HepG2 (cell line): ENCODE data around the gene STK11. TPM values are rescaled to one million over a fixed set of nuclear protein-coding genes. Genes with fewer than 3 reads are reported as not detected.

ENCODE experiments used
- FOXP1 ChIP-seq, 2 experiments: fragments of 450-650 bp in 1 of 2; IDR thresholded peaks; 2 replicates each; pipeline ENCODE4 v1.6.1; 2017 to 2018; ENCODE audit warnings: antibody characterized with exemption in 1 of 2
- HOXA7 ChIP-seq: sonication (generic); formaldehyde crosslinking; IDR thresholded peaks from 2 replicates; pipeline ENCODE4 v1.8.1; 2022; ENCODE audit warnings: mild to moderate bottlenecking, missing genetic modification reagents, moderate library complexity
- MBNL3 ChIP-seq: fragments of 250-450 bp; sonication (Bioruptor Pico); conservative IDR thresholded peaks from 2 replicates; pipeline ENCODE4 v1.8.0; 2022; ENCODE audit warnings: mild to moderate bottlenecking, inconsistent platforms
- PHF5A ChIP-seq: IDR thresholded peaks from one replicate; pipeline ENCODE4 v1.6.1; 2018; ENCODE audit warnings: low read depth, missing genetic modification reagents; ENCODE audit not compliant: unreplicated experiment
- REXO4 ChIP-seq: sonication (generic); formaldehyde crosslinking; IDR thresholded peaks from 2 replicates; pipeline ENCODE4 v1.8.0; 2022; ENCODE audit warnings: missing genetic modification reagents, mild to moderate bottlenecking, borderline replicate concordance
- SAFB2 ChIP-seq: sonication (generic); formaldehyde crosslinking; IDR thresholded peaks from 2 replicates; pipeline ENCODE4 v1.5.1; 2020; ENCODE audit warnings: missing genetic modification reagents, low read depth, mild to moderate bottlenecking, borderline replicate concordance
- SKI ChIP-seq: fragments of 450-650 bp; IDR thresholded peaks from one replicate; pipeline ENCODE4 v1.6.1; 2018; ENCODE audit warnings: mild to moderate bottlenecking; ENCODE audit not compliant: partially characterized antibody
- SMARCC2 ChIP-seq: fragments of 450-650 bp; IDR thresholded peaks from 2 replicates; pipeline ENCODE4 v1.6.1; 2017; ENCODE audit warnings: antibody characterized with exemption, mild to moderate bottlenecking
- SOX13 ChIP-seq, 3 experiments: fragments of 450-650 bp in 1 of 3; sonication (generic) in 1 of 3; formaldehyde crosslinking in 1 of 3; IDR thresholded peaks in 2 of 3; conservative IDR thresholded peaks in 1 of 3; 2 replicates each; pipeline versions ENCODE4 v1.5.0 to v1.6.1; 2016 to 2020; ENCODE audit warnings: antibody characterized with exemption in 1 of 3, mild to moderate bottlenecking in 1 of 3, missing compliant biosample characterization in 1 of 3, missing genetic modification reagents in 1 of 3, moderate library complexity in 1 of 3
- SRSF1 ChIP-seq: fragments of 200-400 bp; formaldehyde crosslinking; optimal IDR thresholded peaks from 2 replicates; pipeline ENCODE3; 2017; ENCODE audit warnings: mild to moderate bottlenecking, low read depth, low read length, moderate library complexity
- TOPORS ChIP-seq: sonication (generic); formaldehyde crosslinking; IDR thresholded peaks from 2 replicates; pipeline ENCODE4 v1.8.0; 2023; ENCODE audit warnings: mild to moderate bottlenecking, missing genetic modification reagents
- TP53 ChIP-seq: sonication (generic); formaldehyde crosslinking; conservative IDR thresholded peaks from 2 replicates; pipeline ENCODE4 v1.4.0; 2020; ENCODE audit warnings: missing genetic modification reagents
- ZFAT ChIP-seq: sonication (generic); formaldehyde crosslinking; conservative IDR thresholded peaks from 2 replicates; pipeline ENCODE4 v1.8.1; 2023; ENCODE audit warnings: missing genetic modification reagents, inconsistent platforms
- ZMYM2 ChIP-seq: sonication (generic); formaldehyde crosslinking; IDR thresholded peaks from 2 replicates; pipeline ENCODE4 v1.8.0; 2022; ENCODE audit warnings: mild to moderate bottlenecking, missing genetic modification reagents
- ZNF615 ChIP-seq: sonication (generic); formaldehyde crosslinking; IDR thresholded peaks from 2 replicates; pipeline ENCODE4 v1.5.0; 2020; ENCODE audit warnings: mild to moderate bottlenecking, missing genetic modification reagents, borderline replicate concordance
- polyA plus RNA-seq, 8 experiments: library from polyadenylated mRNA; depleted of rRNA in 3 of 8; stranded (reverse) in 7 of 8; unstranded in 1 of 8; fragments of >200 nt; fragmentation: Illumina TruSeq in 4 of 8; extraction: Trizol in 4 of 8; gene quantifications; 2 replicates each; pipeline versions ENCODE4 v1.2.1 to v1.2.3, GENCODE V29; 2011 to 2016; ENCODE audit warnings: low read depth in 4 of 8, missing spikeins in 1 of 8, mixed read lengths in 1 of 8; ENCODE audit not compliant: insufficient read depth in 1 of 8
- total RNA-seq, 5 experiments: library from RNA; depleted of rRNA; stranded (reverse); fragments of >200 nt; fragmentation: Illumina TruSeq; extraction: Trizol; gene quantifications; 2 replicates each; pipeline ENCODE4 v1.2.3, GENCODE V29; 2016; ENCODE audit warnings: low read depth in 1 of 5
- TF ChIP-seq, protein P1 (sequence below): IDR thresholded peaks from 2 replicates; pipeline ENCODE4 v1.6.1; 2016; ENCODE audit warnings: mild to moderate bottlenecking, missing biosample characterization, missing genetic modification reagents
- TF ChIP-seq, protein P2 (sequence below): IDR thresholded peaks from 2 replicates; pipeline ENCODE4 v1.6.1; 2018; ENCODE audit warnings: missing genetic modification reagents
- TF ChIP-seq, protein P3 (sequence below): sonication (generic); formaldehyde crosslinking; IDR thresholded peaks from 2 replicates; pipeline ENCODE4 v1.4.0; 2020; ENCODE audit warnings: mild to moderate bottlenecking, missing genetic modification reagents
- TF ChIP-seq, protein P4 (sequence below): sonication (generic); formaldehyde crosslinking; IDR thresholded peaks from 2 replicates; pipeline ENCODE4 v1.4.0; 2020; ENCODE audit warnings: missing genetic modification reagents, mild to moderate bottlenecking, borderline replicate concordance

STK11 gene
- total and polyA plus RNA-seq, 2 of the 13 experiments (the other 11 are each of a cell fraction or from before 2014, with no cell fraction given), result 27.5 to 43.6 TPM

DNA sequence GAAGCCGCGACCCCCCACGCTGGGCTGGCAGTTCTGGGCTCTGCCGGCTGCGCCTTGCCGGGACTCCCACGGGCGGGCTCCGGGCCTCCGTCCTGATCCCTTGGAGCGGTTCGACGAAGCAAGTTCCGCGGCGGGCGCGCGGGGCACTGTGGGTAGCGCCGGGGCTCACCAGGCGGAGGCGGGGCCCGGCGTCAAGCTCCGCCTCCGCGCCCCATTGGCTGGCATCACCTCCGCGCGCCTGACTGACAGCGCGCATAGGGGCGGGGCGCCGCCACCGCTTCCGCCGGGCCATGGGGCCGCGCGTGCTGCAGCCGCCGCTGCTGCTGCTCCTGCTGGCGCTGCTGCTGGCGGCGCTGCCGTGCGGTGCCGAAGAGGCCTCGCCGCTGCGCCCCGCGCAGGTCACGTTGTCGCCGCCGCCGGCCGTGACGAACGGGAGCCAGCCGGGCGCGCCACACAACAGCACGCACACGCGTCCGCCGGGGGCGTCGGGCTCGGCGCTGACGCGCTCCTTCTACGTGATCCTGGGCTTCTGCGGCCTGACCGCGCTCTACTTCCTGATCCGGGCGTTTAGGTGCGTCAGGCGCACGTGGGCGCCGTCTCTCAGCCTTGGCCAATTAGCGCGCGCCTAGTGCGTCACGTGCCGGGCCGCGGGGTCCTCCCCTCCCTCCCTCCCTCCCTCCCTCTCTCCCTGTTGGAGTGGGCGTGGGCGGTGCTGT, 69.8 kb downstream of the STK11 start, which contains the start of gene FAM174C (continued):
- TF ChIP-seq, protein P1, sequence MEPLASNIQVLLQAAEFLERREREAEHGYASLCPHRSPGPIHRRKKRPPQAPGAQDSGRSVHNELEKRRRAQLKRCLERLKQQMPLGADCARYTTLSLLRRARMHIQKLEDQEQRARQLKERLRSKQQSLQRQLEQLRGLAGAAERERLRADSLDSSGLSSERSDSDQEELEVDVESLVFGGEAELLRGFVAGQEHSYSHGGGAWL (CRISPR knock-in tag), result no peak; the same call in 1 of the 2 replicates
- TF ChIP-seq REXO4 (CRISPR knock-in tag) (no peak), ZMYM2 (CRISPR knock-in tag) (no peak), ZFAT (no peak), SMARCC2 (no peak), FOXP1 (IDR thresholded peaks at IDR 0.05) (no peak), FOXP1 (CRISPR knock-in tag; IDR thresholded peaks at IDR 0.05) (no peak), PHF5A (CRISPR knock-in tag) (peak; percentile 72), TP53 (CRISPR knock-in tag) (no peak), SOX13 (IDR thresholded peaks at IDR 0.05) (no peak), SOX13 (CRISPR knock-in tag; conservative IDR thresholded peaks at IDR 0.05 in 1 of 2, IDR thresholded peaks at IDR 0.05 in 1 of 2) (0 out of 4 replicates have a peak, but pooled peaks of 1 of the 2 experiments have one; percentile 70), MBNL3 (no peak), ZNF615 (CRISPR knock-in tag) (no peak), SAFB2 (CRISPR knock-in tag) (peak; percentile 58; the same call in 1 of the 2 replicates), SKI (peak; percentile 14), SRSF1 (peak; percentile 14), TOPORS (peak; percentile 94), HOXA7 (CRISPR knock-in tag) (no peak)
- TF ChIP-seq, protein P2, sequence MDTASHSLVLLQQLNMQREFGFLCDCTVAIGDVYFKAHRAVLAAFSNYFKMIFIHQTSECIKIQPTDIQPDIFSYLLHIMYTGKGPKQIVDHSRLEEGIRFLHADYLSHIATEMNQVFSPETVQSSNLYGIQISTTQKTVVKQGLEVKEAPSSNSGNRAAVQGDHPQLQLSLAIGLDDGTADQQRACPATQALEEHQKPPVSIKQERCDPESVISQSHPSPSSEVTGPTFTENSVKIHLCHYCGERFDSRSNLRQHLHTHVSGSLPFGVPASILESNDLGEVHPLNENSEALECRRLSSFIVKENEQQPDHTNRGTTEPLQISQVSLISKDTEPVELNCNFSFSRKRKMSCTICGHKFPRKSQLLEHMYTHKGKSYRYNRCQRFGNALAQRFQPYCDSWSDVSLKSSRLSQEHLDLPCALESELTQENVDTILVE (CRISPR knock-in tag), result no peak; the same call in 1 of the 2 replicates
- TF ChIP-seq, protein P3, sequence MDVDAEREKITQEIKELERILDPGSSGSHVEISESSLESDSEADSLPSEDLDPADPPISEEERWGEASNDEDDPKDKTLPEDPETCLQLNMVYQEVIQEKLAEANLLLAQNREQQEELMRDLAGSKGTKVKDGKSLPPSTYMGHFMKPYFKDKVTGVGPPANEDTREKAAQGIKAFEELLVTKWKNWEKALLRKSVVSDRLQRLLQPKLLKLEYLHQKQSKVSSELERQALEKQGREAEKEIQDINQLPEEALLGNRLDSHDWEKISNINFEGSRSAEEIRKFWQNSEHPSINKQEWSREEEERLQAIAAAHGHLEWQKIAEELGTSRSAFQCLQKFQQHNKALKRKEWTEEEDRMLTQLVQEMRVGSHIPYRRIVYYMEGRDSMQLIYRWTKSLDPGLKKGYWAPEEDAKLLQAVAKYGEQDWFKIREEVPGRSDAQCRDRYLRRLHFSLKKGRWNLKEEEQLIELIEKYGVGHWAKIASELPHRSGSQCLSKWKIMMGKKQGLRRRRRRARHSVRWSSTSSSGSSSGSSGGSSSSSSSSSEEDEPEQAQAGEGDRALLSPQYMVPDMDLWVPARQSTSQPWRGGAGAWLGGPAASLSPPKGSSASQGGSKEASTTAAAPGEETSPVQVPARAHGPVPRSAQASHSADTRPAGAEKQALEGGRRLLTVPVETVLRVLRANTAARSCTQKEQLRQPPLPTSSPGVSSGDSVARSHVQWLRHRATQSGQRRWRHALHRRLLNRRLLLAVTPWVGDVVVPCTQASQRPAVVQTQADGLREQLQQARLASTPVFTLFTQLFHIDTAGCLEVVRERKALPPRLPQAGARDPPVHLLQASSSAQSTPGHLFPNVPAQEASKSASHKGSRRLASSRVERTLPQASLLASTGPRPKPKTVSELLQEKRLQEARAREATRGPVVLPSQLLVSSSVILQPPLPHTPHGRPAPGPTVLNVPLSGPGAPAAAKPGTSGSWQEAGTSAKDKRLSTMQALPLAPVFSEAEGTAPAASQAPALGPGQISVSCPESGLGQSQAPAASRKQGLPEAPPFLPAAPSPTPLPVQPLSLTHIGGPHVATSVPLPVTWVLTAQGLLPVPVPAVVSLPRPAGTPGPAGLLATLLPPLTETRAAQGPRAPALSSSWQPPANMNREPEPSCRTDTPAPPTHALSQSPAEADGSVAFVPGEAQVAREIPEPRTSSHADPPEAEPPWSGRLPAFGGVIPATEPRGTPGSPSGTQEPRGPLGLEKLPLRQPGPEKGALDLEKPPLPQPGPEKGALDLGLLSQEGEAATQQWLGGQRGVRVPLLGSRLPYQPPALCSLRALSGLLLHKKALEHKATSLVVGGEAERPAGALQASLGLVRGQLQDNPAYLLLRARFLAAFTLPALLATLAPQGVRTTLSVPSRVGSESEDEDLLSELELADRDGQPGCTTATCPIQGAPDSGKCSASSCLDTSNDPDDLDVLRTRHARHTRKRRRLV (CRISPR knock-in tag), result no peak
- TF ChIP-seq, protein P4, sequence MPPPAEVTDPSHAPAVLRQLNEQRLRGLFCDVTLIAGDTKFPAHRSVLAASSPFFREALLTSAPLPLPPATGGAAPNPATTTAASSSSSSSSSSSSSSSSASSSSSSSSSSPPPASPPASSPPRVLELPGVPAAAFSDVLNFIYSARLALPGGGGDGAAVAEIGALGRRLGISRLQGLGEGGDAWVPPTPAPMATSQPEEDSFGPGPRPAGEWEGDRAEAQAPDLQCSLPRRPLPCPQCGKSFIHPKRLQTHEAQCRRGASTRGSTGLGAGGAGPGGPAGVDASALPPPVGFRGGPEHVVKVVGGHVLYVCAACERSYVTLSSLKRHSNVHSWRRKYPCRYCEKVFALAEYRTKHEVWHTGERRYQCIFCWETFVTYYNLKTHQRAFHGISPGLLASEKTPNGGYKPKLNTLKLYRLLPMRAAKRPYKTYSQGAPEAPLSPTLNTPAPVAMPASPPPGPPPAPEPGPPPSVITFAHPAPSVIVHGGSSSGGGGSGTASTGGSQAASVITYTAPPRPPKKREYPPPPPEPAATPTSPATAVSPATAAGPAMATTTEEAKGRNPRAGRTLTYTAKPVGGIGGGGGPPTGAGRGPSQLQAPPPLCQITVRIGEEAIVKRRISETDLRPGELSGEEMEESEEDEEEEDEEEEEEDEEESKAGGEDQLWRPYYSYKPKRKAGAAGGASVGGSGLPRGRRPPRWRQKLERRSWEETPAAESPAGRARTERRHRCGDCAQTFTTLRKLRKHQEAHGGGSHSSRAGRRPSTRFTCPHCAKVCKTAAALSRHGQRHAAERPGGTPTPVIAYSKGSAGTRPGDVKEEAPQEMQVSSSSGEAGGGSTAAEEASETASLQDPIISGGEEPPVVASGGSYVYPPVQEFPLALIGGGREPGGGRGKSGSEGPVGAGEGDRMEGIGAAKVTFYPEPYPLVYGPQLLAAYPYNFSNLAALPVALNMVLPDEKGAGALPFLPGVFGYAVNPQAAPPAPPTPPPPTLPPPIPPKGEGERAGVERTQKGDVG, result no peak; the same call in 1 of the 2 replicates
